GM19438 (cell line): ENCODE data around the gene IVNS1ABP.
"Not testable (repeated sequence)": the region's sequence is repeated elsewhere in the genome, so short reads cannot be mapped to it uniquely, and the experiment has no call there.

Source experiments
- ATAC-seq: cut with Tn5 transposase; IDR thresholded peaks from one replicate; pipeline ENCODE4 v1.9.1; 2021; ENCODE audit warnings: low read depth; ENCODE audit not compliant: unreplicated experiment

The IVNS1ABP gene

GRCh38 chr1:185260611-185261010 is 56.4 kb downstream of the IVNS1ABP start:
- ATAC-seq = no peak

GRCh38 chr1:185258676-185259075 is 58.4 kb downstream of the IVNS1ABP start:
- ATAC-seq = no peak

- no peak for ATAC-seq
Measured at GRCh38 chr1:185257950-185258208, 59.2 kb downstream of the IVNS1ABP start.

- not testable (repeated sequence) for ATAC-seq
Measured at GRCh38 chr1:185257116-185257949, 59.7 kb downstream of the IVNS1ABP start.

GRCh38 chr1:185255595-185255994 is 61.4 kb downstream of the IVNS1ABP start:
- ATAC-seq = not testable (repeated sequence)

GRCh38 chr1:185252404-185252803 is 64.6 kb downstream of the IVNS1ABP start:
- ATAC-seq = not testable (repeated sequence)

GRCh38 chr1:185251928-185252327 is 65.1 kb downstream of the IVNS1ABP start:
- ATAC-seq = not testable (repeated sequence)

GRCh38 chr1:185250063-185250462 is 67.0 kb downstream of the IVNS1ABP start:
- ATAC-seq = no peak

- ATAC-seq = no peak
Measured at GRCh38 chr1:185249563-185249962, 67.5 kb downstream of the IVNS1ABP start.
